ENCODE measurements around the gene BARHL2. TPM values are rescaled to one million over a fixed set of nuclear protein-coding genes. Genes with fewer than 3 reads are reported as not detected.

BARHL2 gene
- total RNA-seq, 1 experiment from 2014 or later: not detected

GRCh38 chr1:90726986-90727480, 9.9 kb upstream of the BARHL2 start:
- no peak overlapping the region for H3K9ac ChIP-seq (ENCODE audit: low read length)
- intact Hi-C loops (cut with micrococcal nuclease): loop anchor here (10.0 kb wide), 1 partner anchor 592 kb away; no protein-coding TSS in a partner anchor
- H3K9me3 ChIP-seq (ENCODE audit: control insufficient read depth in 1 of 2, insufficient read depth in 1 of 2, low read depth in 1 of 2, low read length in 2 of 2): no peaks in the 10 kb centered on the region
- peaks cover 0 to under 1% of the 10 kb centered on the region in 2 experiments; a peak in 1 of 4 replicates for H3K4me1 ChIP-seq (ENCODE audit: control insufficient read depth in 1 of 2, insufficient read depth in 2 of 2, low read length in 2 of 2)
- RAD21 ChIA-PET (ENCODE audit: low non-redundant PET in 1 of 2, low total read pairs in 2 of 2, uncharacterized antibody in 2 of 2, unreplicated experiment in 2 of 2): no interaction called here
- H2AFZ ChIP-seq (ENCODE audit: low read depth, low read length, poor library complexity, severe bottlenecking): no peak overlapping the region
- no TSS peak for BruUV-seq (replicated peaks)
- ATAC-seq (no peak), DNase-seq (ENCODE audit: low read depth, low spot score) (no peak)
- no peak overlapping the region for H3K27ac ChIP-seq (ENCODE audit: low read depth, low read length)
- no peak overlapping the region for H3K4me3 ChIP-seq (replicated peaks in 1 of 2; ENCODE audit: low read depth in 1 of 2, low read length in 2 of 2)
- no peak for TF ChIP-seq FOSL1 (IDR thresholded peaks at IDR 0.05; ENCODE audit: low read depth)
- no peak for TF ChIP-seq YY1 (IDR thresholded peaks at IDR 0.05; ENCODE audit: extremely low read depth, insufficient replicate concordance, low read depth, low read length)
- no peak for TF ChIP-seq MAX (IDR thresholded peaks at IDR 0.05)
- TF ChIP-seq POLR2AphosphoS5 (IDR thresholded peaks at IDR 0.05; ENCODE audit: low read depth, low read length): no peak
- TF ChIP-seq SP1 (IDR thresholded peaks at IDR 0.05; ENCODE audit: low read depth): no peak
- TF ChIP-seq CBX3 (IDR thresholded peaks at IDR 0.05; ENCODE audit: low read depth): no peak
- H3K9me2 ChIP-seq (ENCODE audit: insufficient read depth): no peaks in the 10 kb centered on the region
- CTCF ChIA-PET: no interaction called here
- POLR2A ChIA-PET: no interaction called here
- no peaks in the 10 kb centered on the region for H4K20me1 ChIP-seq (ENCODE audit: insufficient read depth)
- no peaks in the 10 kb centered on the region for H3K79me2 ChIP-seq (ENCODE audit: insufficient read depth, low read length)
- H3K36me3 ChIP-seq (ENCODE audit: control insufficient read depth in 1 of 2, insufficient read depth in 2 of 2, low read length in 2 of 2): no peaks in the 10 kb centered on the region
- H3K27me3 ChIP-seq (ENCODE audit: insufficient read depth, low read length): peaks cover 5% of the 10 kb centered on the region; the same call in 1 of the 2 replicates
- no peak overlapping the region for H3K4me2 ChIP-seq (ENCODE audit: low read length)

GRCh38 chr1:90726425-90726985, 9.4 kb upstream of the BARHL2 start:
- Histone ChIP-seq H3K36me3 (ENCODE audit: control insufficient read depth in 1 of 2, insufficient read depth in 2 of 2, low read length in 2 of 2) (no peaks in the 10 kb centered on the region), H3K27ac (ENCODE audit: low read depth, low read length) (no peak overlapping the region), H3K4me1 (ENCODE audit: control insufficient read depth in 1 of 2, insufficient read depth in 2 of 2, low read length in 2 of 2) (peaks cover 0 to 5% of the 10 kb centered on the region in 2 experiments; a peak in 1 of 4 replicates), H3K4me2 (ENCODE audit: low read length) (no peak overlapping the region), H2AFZ (ENCODE audit: low read depth, low read length, poor library complexity, severe bottlenecking) (no peak overlapping the region), H3K9ac (ENCODE audit: low read length) (no peak overlapping the region), H3K27me3 (ENCODE audit: insufficient read depth, low read length) (peaks cover 5% of the 10 kb centered on the region; the same call in 1 of the 2 replicates), H3K4me3 (replicated peaks in 1 of 2; ENCODE audit: low read depth in 1 of 2, low read length in 2 of 2) (no peak overlapping the region), H4K20me1 (ENCODE audit: insufficient read depth) (no peaks in the 10 kb centered on the region), H3K9me3 (ENCODE audit: control insufficient read depth in 1 of 2, insufficient read depth in 1 of 2, low read depth in 1 of 2, low read length in 2 of 2) (no peaks in the 10 kb centered on the region), H3K79me2 (ENCODE audit: insufficient read depth, low read length) (no peaks in the 10 kb centered on the region), H3K9me2 (ENCODE audit: insufficient read depth) (no peaks in the 10 kb centered on the region)
- ATAC-seq (no peak), DNase-seq (ENCODE audit: low read depth, low spot score) (no peak)
- POLR2A ChIA-PET: no interaction called here
- RAD21 ChIA-PET (ENCODE audit: low non-redundant PET in 1 of 2, low total read pairs in 2 of 2, uncharacterized antibody in 2 of 2, unreplicated experiment in 2 of 2): no interaction called here
- intact Hi-C loops (cut with micrococcal nuclease): loop anchor here (10.0 kb wide), 1 partner anchor 592 kb away; no protein-coding TSS in a partner anchor
- BruUV-seq (replicated peaks): no TSS peak
- CTCF ChIA-PET: no interaction called here
- TF ChIP-seq CTCF (IDR thresholded peaks at IDR 0.05 in 2 of 3, conservative IDR thresholded peaks at IDR 0.05 in 1 of 3; ENCODE audit: borderline replicate concordance in 1 of 3, insufficient read depth in 1 of 3, low read depth in 2 of 3, low read length in 2 of 3): no peak
- no peak for TF ChIP-seq EZH2 (IDR thresholded peaks at IDR 0.05)
- TF ChIP-seq SIN3A (IDR thresholded peaks at IDR 0.05; ENCODE audit: low read depth): no peak
- TF ChIP-seq ZBTB33 (IDR thresholded peaks at IDR 0.05; ENCODE audit: extremely low read depth, insufficient replicate concordance, low read length): no peak
- TF ChIP-seq RAD21 (IDR thresholded peaks at IDR 0.05; ENCODE audit: low read depth): no peak
- no peak for TF ChIP-seq ZFX (IDR thresholded peaks at IDR 0.05)
- no peak for TF ChIP-seq EZH2phosphoT487 (IDR thresholded peaks at IDR 0.05; ENCODE audit: borderline replicate concordance)
- TF ChIP-seq EGR1 (IDR thresholded peaks at IDR 0.05; ENCODE audit: low read depth): no peak
- TF ChIP-seq CEBPB (IDR thresholded peaks at IDR 0.05; ENCODE audit: low read depth): no peak
